Thyroid gland (tissue), 4 donors: ENCODE data around the gene SAE1.

Experiments used
- CTCF ChIP-seq, 6 experiments: fragments of 200-600 bp in 3 of 6; fragments of 450-650 bp in 3 of 6; sonication (generic) in 3 of 6; IDR thresholded peaks; one replicate each; pipeline ENCODE4 v1.5.1; 2016 to 2019; ENCODE audit warnings: antibody characterized with exemption in 6 of 6, mild to moderate bottlenecking in 2 of 6, inconsistent platforms in 1 of 6, moderate library complexity in 1 of 6
- POLR2A ChIP-seq, 2 donors: fragments of 450-650 bp; IDR thresholded peaks; one replicate each; pipeline ENCODE4 v1.6.1; 2017; ENCODE audit warnings: antibody characterized with exemption in 2 of 2, mild to moderate bottlenecking in 2 of 2, moderate library complexity in 1 of 2

GRCh38 chr19:47232422-47233211 lies 102.0 kb downstream of the SAE1 start:
- TF ChIP-seq CTCF (IDR thresholded peaks at IDR 0.05) = no peak
- no peak for TF ChIP-seq POLR2A (IDR thresholded peaks at IDR 0.05)
